ENCODE data around the gene POLR1A.

DNA sequence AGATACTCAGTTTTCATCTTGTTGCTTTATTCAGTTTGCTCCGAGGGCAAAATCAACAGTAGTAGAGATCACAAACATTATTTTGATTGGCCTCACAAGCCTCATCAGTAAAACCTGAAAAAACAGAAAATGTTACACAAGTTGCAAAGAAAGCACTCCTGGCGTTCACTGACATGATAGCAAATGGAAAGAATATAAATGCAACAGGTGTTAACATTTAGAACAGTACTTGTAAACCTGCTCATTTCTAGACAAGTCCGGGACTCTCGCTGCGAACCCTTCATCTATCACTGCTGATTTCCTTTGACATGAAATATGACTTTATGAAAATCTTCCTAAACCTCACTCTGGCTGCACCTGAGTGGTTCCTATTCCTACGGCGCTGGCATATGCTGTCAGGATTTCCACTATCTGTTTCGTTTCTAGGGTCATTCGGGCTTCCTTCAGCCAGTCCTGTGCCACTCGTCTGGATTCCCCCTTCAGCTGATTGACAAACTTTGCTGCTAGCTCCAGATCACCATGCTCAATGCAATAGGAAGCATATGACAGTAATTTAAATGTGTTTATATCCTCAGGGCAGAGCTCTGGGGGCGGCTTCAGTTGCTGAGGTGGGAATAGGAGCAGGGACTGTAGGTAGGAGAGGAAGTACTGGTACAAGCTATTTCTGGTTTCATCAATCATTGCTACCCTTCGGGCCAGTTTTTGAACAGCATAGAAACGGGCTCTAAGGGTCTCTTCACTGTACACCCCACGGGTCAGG, 38.4 kb upstream of the POLR1A start:
- TF ChIP-seq CTCF (IDR thresholded peaks at IDR 0.05; ENCODE audit: low read depth, low read length, poor library complexity, severe bottlenecking) (no peak), EZH2phosphoT487 (IDR thresholded peaks at IDR 0.05; ENCODE audit: borderline replicate concordance, low read length) (no peak)
